ENCODE measurements around the gene CSNK1G1. TPM values are rescaled to one million over a fixed set of nuclear protein-coding genes. Genes with fewer than 3 reads are reported as not detected.
"Not testable (repeated sequence)": the region's sequence is repeated elsewhere in the genome, so short reads cannot be mapped to it uniquely, and the experiment has no call there.

CSNK1G1 gene
- total RNA-seq, 1 donor from 2014 or later = 37.0 TPM

DNA sequence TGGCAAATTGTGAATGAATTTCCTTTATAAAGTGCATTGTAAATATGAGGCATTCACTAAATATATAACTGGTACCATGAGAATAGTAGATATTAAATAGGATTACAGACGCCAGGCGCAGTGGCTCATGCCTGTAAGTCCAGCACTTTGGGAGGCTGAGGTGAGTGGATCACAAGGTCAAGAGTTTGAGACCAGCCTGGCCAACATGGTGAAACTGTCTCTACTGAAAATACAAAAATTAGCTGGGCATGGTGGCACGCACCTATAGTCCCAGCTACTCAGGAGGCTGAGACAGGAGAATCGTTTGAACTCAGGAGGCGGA, 138.6 kb downstream of the CSNK1G1 start:
- H3K27ac Mint-ChIP-seq (ENCODE audit: unreplicated experiment); H3K36me3 Mint-ChIP-seq (ENCODE audit: low read depth, unreplicated experiment); H3K27me3 Mint-ChIP-seq (ENCODE audit: low read depth, unreplicated experiment); H3K4me3 ChIP-seq (ENCODE audit: insufficient read depth, low read depth, low read length); H3K27ac ChIP-seq (ENCODE audit: low read depth, low read length); H3K9ac ChIP-seq (ENCODE audit: low read length); H3K4me1 Mint-ChIP-seq (ENCODE audit: low read depth, unreplicated experiment); H3K9me3 Mint-ChIP-seq (ENCODE audit: unreplicated experiment); H3K4me2 ChIP-seq (ENCODE audit: low read length); H3K27me3 ChIP-seq (ENCODE audit: insufficient read depth, low read length); H2AFZ ChIP-seq (ENCODE audit: low read depth, low read length); H3K9me3 ChIP-seq (ENCODE audit: insufficient read depth, low read depth, low read length); DNase-seq (ENCODE audit: low read depth); FAIRE-seq; H3K4me1 ChIP-seq (ENCODE audit: insufficient read depth, low read length); H3K4me3 Mint-ChIP-seq (ENCODE audit: unreplicated experiment): not testable (repeated sequence)
- H4K20me1 ChIP-seq (ENCODE audit: insufficient read depth, low read length) = peaks cover 36% of the 10 kb centered on the region
- H3K79me2 ChIP-seq (ENCODE audit: insufficient read depth, low read length) = peaks cover 11% of the 10 kb centered on the region
- peaks cover 12% of the 10 kb centered on the region for H3K36me3 ChIP-seq (ENCODE audit: insufficient read depth, low read length)

- FAIRE-seq = no peak
Measured at GRCh38 chr15:64216730-64217428, 139.1 kb downstream of the CSNK1G1 start.

GRCh38 chr15:64216196-64216595, 139.8 kb downstream of the CSNK1G1 start:
- DNase-seq (ENCODE audit: low read depth) = no peak
- Histone ChIP-seq H2AFZ (ENCODE audit: low read depth, low read length) (no peak overlapping the region), H3K4me3 (ENCODE audit: insufficient read depth, low read depth, low read length) (no peak overlapping the region), H3K79me2 (ENCODE audit: insufficient read depth, low read length) (peaks cover 11% of the 10 kb centered on the region), H3K27me3 (ENCODE audit: insufficient read depth, low read length) (no peaks in the 10 kb centered on the region), H3K4me1 (ENCODE audit: insufficient read depth, low read length) (no peaks in the 10 kb centered on the region), H3K27ac (ENCODE audit: low read depth, low read length) (no peak overlapping the region), H3K9ac (ENCODE audit: low read length) (no peak overlapping the region), H3K9me3 (ENCODE audit: insufficient read depth, low read depth, low read length) (no peaks in the 10 kb centered on the region), H4K20me1 (ENCODE audit: insufficient read depth, low read length) (peaks cover 32% of the 10 kb centered on the region), H3K4me2 (ENCODE audit: low read length) (no peak overlapping the region), H3K36me3 (ENCODE audit: insufficient read depth, low read length) (peaks cover 12% of the 10 kb centered on the region)
- TF ChIP-seq EZH2 (IDR thresholded peaks at IDR 0.05; ENCODE audit: insufficient read depth, low read length) (no peak), CTCF (IDR thresholded peaks at IDR 0.05; ENCODE audit: insufficient read depth, low read depth, low read length) (no peak)
- no peak for FAIRE-seq
- H3K9me3 Mint-ChIP-seq (ENCODE audit: unreplicated experiment) = no peaks in the 10 kb centered on the region
- H3K36me3 Mint-ChIP-seq (ENCODE audit: low read depth, unreplicated experiment) = peaks cover 6% of the 10 kb centered on the region
- no peaks in the 10 kb centered on the region for H3K4me1 Mint-ChIP-seq (ENCODE audit: low read depth, unreplicated experiment)
- no peaks in the 10 kb centered on the region for H3K27me3 Mint-ChIP-seq (ENCODE audit: low read depth, unreplicated experiment)
- no peak overlapping the region for H3K4me3 Mint-ChIP-seq (ENCODE audit: unreplicated experiment)
- no peak overlapping the region for H3K27ac Mint-ChIP-seq (ENCODE audit: unreplicated experiment)

More at GRCh38 chr15:64216730-64217428, 139.1 kb downstream of the CSNK1G1 start:
- TF ChIP-seq CTCF (IDR thresholded peaks at IDR 0.05; ENCODE audit: insufficient read depth, low read depth, low read length) (no peak), EZH2 (IDR thresholded peaks at IDR 0.05; ENCODE audit: insufficient read depth, low read length) (no peak)
- Histone ChIP-seq H3K27ac (ENCODE audit: low read depth, low read length) (no peak overlapping the region), H4K20me1 (ENCODE audit: insufficient read depth, low read length) (peaks cover 36% of the 10 kb centered on the region), H3K36me3 (ENCODE audit: insufficient read depth, low read length) (peaks cover 12% of the 10 kb centered on the region), H3K4me1 (ENCODE audit: insufficient read depth, low read length) (no peaks in the 10 kb centered on the region), H3K9me3 (ENCODE audit: insufficient read depth, low read depth, low read length) (no peaks in the 10 kb centered on the region), H2AFZ (ENCODE audit: low read depth, low read length) (no peak overlapping the region), H3K4me3 (ENCODE audit: insufficient read depth, low read depth, low read length) (no peak overlapping the region), H3K4me2 (ENCODE audit: low read length) (no peak overlapping the region), H3K27me3 (ENCODE audit: insufficient read depth, low read length) (no peaks in the 10 kb centered on the region), H3K79me2 (ENCODE audit: insufficient read depth, low read length) (peaks cover 11% of the 10 kb centered on the region), H3K9ac (ENCODE audit: low read length) (no peak overlapping the region)
- Mint-ChIP-seq H3K9me3 (ENCODE audit: unreplicated experiment) (no peaks in the 10 kb centered on the region), H3K36me3 (ENCODE audit: low read depth, unreplicated experiment) (peaks cover 6% of the 10 kb centered on the region), H3K27me3 (ENCODE audit: low read depth, unreplicated experiment) (no peaks in the 10 kb centered on the region), H3K4me3 (ENCODE audit: unreplicated experiment) (no peak overlapping the region), H3K27ac (ENCODE audit: unreplicated experiment) (no peak overlapping the region), H3K4me1 (ENCODE audit: low read depth, unreplicated experiment) (no peaks in the 10 kb centered on the region)
- no peak for DNase-seq (ENCODE audit: low read depth)
